ENCODE measurements around the gene ZFAND3.
"Not testable (repeated sequence)": the region's sequence is repeated elsewhere in the genome, so short reads cannot be mapped to it uniquely, and the experiment has no call there.

The ZFAND3 gene

DNA sequence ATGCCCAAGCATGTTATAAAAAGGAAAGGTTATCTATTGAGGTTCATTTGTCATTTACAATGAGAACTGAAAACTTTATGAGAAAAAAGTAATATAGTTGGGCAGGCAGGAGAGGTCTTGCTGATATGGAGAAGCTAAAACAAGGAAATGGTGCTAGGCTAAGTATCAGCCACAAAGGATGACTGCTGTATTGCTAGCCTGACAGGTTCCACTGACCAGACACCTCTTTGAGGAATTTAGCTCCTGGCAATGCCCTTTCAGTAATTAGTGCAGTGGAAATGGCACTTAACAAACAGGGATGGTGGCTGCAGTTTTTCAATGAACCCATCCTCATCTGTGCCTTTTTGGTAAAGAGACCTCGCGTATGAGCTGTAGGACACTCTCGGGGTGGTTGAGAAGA, 284.4 kb downstream of the ZFAND3 start:
- no peak for DNase-seq

DNA sequence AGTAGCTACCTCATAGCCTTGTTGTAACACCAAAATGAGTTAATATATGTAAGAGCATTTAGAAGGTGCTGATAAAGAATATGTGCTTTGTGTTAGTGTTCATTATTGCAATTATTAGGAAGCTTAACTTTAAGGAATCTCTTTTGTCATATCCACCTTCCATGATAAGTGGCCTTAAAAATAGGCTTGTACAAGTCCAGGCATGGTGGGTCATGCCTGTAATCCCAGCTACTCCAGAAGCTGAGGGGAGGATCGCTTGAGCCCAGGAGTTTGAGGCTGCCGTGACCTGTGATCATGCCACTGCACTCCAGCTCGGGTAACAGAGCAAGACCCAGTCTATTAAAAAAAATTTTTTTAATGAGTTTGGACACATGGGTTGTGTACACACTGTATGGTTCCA, 285.5 kb downstream of the ZFAND3 start:
- no peak for DNase-seq

DNA sequence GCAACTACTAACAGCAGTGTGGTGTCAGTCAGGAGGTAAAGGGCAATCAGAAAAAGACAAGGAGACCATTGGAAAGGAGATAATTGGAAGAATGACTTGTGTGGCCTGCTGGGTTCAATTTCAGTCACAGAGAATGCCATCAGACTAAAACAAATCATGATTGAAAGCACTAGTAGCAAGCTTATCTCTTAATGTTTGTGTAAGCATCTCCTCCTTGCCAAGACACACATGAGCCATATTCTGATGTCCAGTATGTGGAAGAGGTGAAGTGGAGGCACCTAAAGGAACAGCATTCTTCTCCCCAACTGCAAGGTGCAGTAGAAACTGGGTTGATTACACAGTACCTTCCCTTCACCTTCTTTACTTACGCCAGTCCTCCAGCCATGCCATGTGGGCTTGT, 287.5 kb downstream of the ZFAND3 start:
- no peak for DNase-seq

DNA sequence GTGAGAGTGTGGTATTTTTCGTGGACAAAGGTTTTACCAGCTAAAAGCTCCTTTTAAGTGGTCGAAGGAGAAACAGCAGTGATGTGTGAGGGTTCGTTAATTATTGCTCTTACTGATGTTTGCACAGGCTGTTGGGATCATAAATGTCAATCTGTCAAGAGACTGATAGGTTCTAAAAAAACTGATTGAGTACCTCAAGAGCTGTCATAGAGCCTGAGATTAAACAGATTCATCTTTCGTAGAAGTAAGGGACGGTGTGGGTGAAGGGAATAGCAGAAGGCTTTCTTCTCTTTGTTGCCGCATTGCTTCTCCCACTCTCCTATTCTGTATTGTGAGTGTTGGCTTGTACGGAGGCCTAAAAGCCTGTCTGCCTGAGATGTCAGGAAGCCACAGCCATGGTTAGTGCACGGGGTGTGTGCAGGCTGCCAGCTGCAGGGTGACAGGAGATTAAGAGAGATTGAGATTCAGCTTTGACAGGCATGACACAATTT, 291.0 kb downstream of the ZFAND3 start:
- no peak for DNase-seq

DNA sequence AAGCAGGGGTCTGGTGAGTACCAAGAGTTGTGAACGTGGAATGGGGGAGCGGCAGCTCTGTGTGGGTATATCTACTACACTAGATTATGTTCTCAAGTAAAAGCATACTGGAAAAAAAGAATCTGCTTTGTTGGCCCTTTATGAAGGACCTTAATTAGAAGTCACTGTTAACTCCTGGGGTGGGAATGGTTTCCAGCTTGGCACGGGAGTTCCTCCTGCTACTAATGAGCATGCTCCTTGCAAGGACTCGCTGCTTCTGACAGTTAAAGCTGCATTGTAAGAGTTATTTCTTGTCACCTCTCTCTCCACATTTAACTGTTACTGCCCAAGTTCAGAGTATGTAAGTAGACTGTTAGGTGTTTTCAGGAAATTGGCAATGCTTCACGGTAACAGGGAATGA, 292.7 kb downstream of the ZFAND3 start:
- no peak for DNase-seq

DNA sequence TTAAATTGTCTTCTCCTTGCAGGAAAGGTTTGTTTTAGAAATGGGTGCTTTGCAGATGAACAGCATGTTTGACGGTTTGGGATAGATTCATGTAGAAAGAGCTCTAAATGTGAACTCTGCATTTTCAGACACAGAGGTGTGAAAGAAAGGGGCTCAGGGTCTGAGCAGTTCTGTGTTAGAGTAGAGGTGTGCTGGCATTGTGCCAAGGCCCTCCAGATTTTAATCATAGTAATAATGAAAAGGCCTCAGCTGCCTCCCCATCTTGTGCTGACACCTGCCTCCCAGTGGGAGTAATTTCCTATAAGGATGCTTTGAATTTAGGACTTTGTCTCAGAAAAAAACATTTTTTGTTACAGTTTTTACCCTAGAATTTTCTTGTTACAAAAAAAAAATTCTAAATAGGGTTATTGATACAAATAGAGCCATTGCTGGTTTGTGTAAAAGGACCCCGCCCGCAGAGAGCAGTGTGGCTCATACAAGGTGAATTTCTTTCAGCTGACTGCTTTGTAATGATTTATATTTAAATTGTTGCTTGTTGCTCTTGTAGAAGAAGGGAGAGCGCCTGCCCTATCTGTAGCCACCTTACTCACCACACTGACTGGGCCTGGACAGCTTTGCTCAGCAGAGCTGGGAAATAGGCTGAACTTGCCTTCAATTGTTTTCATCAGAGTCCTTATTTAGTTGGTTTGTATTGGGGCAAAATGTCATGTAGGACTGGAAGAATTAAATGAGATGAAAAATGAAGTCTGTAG, 294.5 kb downstream of the ZFAND3 start:
- no peak for DNase-seq

DNA sequence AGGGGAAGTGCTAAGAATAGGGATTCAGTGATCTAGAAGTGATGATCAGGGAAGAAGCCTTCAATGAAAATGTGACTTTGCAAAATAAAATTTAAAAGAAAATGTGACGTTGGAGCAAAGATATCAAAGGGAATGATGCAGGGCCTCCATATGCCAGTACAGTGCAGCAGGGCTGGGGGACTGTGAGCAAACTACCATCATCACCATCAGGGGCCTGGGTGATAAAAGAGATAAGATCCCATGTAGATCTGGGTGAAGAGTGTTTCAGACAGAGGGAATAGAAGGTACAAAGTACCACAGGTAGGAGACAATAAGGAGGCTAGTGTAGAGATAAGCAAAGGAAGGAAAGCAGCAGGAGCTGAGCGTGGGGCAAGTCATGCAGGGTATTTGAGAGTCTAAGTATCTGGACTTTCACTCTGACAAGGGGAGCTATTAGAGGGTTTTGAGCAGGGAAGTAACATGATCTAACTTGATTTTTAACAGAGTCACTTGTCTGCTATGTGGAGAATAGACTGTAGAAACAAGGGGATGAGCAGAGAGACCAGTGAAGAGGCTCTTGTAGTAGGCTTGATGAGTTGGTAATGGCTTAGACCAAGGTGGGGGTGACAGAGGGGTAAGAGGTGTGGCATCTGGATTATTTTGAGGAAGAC, 295.6 kb downstream of the ZFAND3 start:
- DNase-seq, result no peak

DNA sequence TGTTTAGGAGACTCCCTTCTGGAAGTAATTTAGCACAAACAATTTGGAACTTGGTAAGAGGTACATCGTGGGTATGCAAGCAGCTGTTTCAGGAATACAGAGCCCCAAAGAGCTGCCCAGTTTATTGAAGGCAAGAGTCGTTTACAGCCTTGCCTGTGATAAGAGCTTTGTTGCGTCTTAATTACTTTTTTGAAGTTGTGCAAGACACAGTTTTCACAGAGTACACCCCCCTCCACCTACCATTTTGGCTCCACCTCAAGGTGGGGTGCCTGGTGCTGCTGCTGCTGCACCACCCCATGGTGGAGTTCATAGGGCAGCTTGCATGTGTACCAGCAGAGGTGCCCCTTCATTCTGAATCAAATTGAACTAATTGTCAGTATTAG, 296.1 kb downstream of the ZFAND3 start:
- no peak for DNase-seq

DNA sequence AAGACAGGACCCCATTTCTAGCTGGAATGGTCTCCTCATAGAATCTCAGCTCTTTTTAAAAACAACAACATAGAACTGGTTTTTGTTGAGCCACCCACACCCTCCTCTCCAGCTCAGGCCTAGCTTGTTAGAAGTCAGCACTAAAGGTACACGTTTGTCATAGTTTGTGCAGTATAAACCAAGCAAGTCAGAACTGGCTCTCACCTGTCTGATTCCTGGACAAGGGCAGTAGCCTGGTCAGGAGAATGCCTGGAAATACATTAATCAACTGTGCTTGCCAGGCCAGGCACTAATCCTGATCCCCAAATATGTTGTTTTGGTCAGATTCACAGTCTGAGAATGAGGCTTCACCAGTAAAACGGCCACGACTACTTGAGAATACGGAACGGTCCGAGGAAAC, 296.7 kb downstream of the ZFAND3 start:
- no peak for DNase-seq

DNA sequence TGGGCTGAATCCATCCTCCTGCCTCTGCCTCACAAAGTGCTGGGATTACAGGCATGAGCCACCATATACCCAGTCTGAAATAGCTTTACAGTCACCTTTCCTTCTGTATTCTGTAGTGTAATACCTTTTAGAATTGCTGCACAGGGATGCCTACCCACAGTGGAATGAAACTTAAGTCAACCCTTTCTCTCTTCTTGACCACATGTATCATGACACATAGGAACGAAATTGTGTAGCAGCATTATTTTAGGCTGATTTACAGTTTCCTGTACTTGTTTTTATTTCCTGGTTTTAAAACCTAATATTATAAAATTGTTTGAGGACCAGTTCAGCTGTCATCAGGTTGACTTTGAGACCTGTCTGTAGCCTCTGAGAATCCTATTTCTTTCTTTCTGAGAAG, 297.8 kb downstream of the ZFAND3 start:
- no peak for DNase-seq

DNA sequence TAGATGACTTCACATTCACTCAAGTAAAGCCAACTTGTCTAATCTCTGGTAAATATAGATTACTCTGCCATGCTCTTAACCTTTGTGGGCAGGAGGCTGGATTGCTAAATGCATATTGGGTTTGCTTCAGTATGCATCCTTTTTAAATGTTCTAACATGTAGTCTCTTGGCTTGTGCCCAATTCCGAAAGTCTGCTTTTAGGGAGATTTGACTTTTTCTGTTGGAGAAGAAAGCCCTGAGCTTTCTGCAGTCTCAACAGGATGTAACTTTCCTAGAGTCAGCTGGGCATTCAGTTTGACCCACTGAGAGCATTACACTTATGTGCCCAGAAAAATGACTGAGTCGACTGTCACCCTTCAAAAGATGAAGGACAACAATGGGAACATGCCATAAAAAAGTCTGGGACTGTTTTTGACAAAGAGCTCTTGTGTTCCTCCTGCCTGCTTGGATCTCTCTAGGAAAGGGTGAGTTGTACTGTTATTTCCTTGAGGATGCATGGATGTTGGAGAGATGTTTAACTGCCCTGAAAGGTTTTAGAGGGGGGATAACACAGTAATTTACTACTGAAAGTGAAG, 299.4 kb downstream of the ZFAND3 start:
- no peak for DNase-seq

DNA sequence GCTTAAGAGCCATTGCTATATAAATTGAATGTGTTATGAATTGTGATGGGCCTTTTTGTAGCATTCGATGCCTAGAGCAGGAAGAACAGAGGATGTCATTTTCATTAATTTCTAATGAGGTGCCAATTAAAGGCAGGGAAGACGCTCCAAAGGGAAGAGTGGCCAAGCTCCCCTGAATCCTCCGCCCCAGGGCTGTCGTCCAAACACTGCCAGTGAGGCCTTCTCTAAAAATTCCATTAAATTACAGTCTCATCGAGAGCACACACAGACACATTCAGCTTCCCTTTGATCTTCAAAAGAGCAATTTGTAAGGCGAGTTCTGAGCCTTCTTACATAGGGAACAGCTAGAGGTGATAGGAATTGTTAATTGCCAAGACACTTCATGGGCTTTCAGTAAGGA, 300.0 kb downstream of the ZFAND3 start:
- no peak for DNase-seq

DNA sequence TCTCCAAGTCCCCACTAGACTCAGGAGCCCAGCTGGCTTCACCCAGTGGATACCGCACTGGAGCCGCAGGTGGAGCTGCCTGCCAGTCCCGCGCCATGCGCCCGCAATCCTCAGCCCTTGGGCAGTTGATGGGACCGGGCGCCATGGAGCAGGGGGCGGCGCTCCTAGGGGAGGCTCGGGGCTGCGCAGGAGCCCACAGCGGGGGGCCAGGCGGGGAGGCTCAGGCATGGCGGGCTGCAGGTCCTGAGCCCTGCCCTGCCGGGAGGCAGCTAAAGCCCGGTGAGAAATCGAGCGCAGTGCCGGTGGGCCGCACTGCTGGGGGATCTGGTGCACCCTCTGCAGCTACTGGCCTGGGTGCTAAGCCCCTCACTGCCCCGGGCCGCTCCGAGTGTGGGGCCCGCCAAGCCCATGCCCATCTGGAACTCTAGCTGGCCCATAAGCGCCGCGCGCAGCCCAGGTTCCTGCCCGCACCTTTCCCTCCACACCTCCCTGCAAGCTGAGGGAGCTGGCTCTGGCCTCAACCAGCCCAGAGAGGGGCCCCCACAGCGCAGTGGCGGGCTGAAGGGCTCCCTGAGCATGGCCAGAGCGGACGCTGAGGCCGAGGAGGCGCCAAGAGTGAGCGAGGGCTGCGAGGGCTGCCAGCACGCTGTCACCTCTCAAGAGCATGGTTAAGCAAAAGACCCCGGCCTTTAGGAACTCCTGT, 304.8 kb downstream of the ZFAND3 start:
- not testable (repeated sequence) for DNase-seq

DNA sequence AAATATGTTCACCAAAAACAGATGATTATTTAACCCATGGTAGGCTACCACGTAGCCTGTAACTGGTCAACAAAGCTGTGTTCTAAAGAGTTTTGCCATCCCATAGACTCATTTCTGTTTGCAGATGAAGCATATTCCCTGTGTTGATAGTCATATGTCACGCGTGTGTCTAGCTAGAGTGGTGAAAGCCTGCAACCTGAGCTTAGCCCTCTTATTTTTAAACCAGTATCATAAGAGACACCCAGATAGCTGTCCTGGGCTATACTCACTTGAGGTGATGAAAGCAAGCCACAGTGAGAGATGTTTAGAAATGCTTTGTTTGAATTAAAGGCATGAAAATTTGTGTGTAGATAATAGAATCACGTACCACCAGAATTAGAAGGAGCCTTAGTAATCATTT, 307.8 kb downstream of the ZFAND3 start:
- no peak for DNase-seq

DNA sequence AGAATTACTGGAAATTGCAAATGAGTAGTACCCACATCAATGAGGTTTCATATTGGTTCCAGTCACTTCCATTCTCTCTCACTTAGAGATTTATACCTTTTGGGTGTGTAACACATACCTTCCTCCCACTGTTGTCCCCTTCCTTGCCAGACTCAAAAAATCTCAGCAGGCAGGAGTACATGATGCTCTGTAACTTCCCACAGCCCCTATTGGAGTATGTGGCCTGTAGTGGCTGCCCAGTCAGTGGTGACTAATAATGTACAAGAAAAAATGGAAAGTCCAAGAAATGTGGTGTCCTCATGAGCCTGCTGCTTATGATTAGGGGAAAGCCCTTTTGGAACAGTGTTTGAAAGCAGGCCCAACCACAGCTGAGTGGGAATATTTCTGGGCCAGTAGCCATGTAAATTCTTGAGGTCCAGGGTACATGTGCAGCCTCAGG, 312.0 kb downstream of the ZFAND3 start:
- peak; percentile 36 for DNase-seq

DNA sequence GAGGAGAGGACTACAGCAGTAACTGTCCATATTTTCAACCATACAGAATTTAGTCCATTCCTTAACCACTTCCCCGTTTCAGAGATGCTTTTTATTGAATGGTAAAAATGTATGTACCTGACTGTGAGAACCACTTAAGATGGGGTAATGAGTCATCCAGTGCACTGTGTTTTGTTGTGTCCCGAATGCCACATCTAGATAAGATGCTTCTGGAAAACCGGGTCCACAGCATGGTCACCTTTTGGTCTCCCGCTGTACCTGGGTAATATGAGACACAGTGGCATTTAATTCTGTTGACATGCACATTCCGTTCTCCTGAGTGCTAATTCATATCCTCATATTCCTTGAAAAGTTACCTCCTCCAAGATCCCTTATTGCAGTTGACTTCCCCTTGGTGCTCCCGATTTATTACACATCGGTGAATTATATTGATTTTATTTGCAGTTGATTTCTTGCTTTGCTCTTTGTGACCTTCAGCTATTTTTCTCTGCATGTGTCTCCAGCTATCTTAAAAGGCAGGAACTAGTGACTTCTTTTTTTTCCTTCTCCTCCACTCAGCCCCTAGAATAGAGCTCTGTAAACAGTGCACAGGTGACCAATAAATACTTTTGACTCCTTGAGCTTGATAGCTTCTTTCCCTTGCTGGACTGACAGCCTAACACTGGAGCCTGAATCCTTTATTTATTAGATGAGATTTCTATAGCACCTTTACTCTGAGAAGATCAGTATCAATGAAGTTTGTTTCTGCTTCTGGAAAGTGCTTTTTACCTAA, 314.6 kb downstream of the ZFAND3 start:
- DNase-seq, result no peak

DNA sequence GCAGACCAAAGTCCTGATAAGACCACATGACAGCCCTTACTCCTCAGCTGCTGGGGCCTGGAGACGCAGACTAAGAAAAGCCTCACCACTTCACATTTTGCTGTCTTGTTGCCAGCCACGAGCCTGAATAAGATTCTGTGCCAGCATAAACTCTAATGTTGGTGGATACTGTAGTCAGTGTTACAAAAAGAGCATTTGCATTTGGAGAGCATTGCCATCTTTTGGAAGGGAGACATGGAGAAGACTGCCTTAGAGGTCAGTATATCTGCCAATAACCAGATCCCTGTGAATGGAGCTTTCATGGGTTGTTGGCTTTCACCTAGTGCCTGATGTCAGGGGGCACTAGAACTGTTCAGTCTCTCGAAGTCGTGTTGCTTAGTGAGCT, 315.2 kb downstream of the ZFAND3 start:
- no peak for DNase-seq

DNA sequence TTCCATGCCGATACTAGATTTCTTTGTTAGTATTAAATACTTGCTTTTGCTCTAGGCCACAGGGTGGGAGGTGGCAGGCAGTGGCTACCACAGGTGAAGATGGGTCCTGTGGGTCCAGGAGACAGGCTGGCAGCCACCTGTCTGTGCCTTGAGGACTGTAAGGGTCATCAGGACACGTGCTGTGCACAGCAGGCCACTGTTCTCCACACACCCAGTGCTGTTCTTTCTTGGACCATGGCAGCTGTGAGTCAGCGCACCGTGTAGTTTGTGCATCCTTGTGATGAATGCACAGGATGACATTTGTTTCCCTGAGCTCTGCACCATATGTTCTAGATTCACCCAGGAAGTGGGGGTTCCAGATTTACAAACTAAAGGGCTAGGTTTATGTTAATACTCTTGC, 317.0 kb downstream of the ZFAND3 start:
- no peak for DNase-seq

DNA sequence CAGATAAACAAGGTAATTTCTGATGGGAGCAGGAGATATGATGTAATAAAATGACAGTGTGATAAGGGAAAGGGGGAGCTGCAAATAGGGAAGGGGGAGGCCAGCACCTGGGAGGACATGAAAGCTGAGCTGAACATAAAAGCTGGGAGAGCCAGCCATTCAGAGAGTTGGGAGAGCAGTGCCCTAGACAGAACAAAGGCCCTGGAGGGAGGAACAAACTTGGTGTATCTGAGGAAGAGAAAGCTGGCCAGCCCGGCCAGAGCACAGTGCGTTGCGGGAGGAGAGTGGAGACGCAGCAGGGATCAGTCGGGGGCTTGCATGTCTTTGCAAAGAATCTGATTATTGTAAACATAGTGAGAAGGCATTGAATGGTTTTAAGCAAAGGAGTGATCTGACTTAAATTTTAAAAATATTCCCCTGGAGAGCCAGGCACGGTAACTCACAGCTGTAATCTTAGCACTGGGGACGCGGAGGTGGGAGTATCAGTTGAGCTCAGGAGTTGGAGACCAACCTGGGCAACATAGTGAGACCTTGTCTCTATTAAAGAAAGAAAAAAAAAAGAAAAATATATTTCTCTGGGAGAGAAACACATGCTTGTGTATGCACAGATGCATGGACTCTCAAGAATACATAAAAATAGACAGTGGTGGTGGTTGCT, 318.2 kb downstream of the ZFAND3 start:
- no peak for DNase-seq

DNA sequence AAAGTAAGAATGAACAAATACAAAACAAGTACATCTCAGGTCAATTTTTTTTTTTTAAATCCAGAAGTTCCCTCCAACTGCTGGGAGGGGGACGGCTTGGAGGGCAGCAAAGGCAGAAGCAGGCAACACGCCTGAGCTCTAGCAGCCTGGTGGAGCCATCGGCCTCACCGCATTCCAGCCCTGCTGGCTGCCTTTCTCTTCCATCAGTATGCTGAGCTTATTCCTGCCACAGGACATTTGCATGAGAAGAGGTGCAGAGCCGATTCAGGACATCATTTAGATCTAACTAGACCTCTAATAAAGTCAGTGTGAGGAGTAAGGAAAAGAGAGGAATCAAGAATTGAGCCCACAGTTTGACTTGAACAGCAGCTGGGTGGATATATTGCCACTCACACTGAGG, 318.8 kb downstream of the ZFAND3 start:
- no peak for DNase-seq

DNA sequence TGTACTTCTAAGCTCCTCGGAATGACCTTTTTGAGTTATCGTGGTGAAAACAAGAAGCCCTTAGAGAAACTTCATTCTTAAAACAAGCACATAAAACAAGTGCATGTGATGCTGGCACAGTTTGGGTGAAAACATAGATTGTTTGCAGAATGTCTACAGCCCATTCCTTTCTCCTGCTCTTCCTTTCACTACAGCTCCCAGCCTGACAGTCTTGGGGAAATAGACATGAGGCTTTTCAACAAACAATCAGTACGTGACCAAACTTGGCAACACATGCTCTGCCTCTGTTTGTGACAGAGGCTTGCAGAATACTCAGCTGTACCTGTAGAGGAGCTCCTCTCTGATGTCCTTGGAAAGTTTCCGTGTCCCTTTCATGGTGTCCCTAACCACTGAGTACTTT, 321.6 kb downstream of the ZFAND3 start:
- no peak for DNase-seq

DNA sequence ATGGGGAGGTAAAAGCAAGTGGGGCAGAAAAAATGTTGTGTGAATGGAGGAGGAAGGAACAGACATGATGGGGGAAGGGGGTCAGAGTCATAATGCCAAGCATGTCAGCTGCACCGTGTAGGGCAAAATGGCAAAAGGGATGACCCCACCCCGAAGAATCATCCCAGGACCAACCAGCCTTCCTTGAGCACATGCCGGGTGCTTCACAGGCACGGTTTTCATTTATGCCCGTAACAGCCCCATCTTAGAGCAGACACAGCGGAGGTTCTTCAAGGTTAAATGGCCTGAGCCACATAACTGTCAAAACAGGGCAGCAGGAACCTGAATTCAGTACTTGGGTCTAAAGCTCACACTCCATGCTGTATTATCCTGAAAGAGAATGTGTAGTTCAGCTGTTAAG, 322.2 kb downstream of the ZFAND3 start:
- no peak for DNase-seq

All from stimulated activated CD8-positive, alpha-beta memory T cell treated with anti-CD3 and anti-CD28 coated beads, Interleukin-4, amount 100 ng/mL, for 48 hours (primary cell).